Duodenal mucosa (tissue), 2 donors: Measurements from ENCODE around the gene MAP1LC3B2.
A peak's percentile ranks its signal among the peaks of the same experiment; 100 is the strongest.

Experiments
- H3K27ac ChIP-seq: one replicate; pipeline ENCODE4 v1.7.0; 2013; ENCODE audit warnings: low read depth, low read length
- H3K27me3 ChIP-seq, 2 donors: one replicate each; pipeline ENCODE4 v1.7.0; 2013; ENCODE audit warnings: low read length in 2 of 2, control low read depth in 1 of 2; ENCODE audit not compliant: insufficient read depth in 2 of 2, control insufficient read depth in 1 of 2
- H3K36me3 ChIP-seq, 2 donors: one replicate each; pipeline ENCODE4 v1.7.0; 2013; ENCODE audit warnings: low read length in 2 of 2, control low read depth in 1 of 2; ENCODE audit not compliant: insufficient read depth in 2 of 2, control insufficient read depth in 1 of 2
- H3K4me1 ChIP-seq, 2 donors: one replicate each; pipeline ENCODE4 v1.7.0; 2013; ENCODE audit warnings: low read length in 2 of 2, control low read depth in 1 of 2; ENCODE audit not compliant: insufficient read depth in 2 of 2, control insufficient read depth in 1 of 2
- H3K4me3 ChIP-seq, 2 donors: one replicate each; pipeline ENCODE4 v1.7.0; 2013; ENCODE audit warnings: low read length in 2 of 2, low read depth in 1 of 2
- H3K9ac ChIP-seq, 2 donors: one replicate each; pipeline ENCODE4 v1.7.0; 2013; ENCODE audit warnings: low read length in 2 of 2, low read depth in 1 of 2
- H3K9me3 ChIP-seq, 2 donors: one replicate each; pipeline ENCODE4 v1.7.0; 2013; ENCODE audit warnings: low read length in 2 of 2, control low read depth in 1 of 2; ENCODE audit not compliant: control insufficient read depth in 1 of 2

The MAP1LC3B2 gene

DNA sequence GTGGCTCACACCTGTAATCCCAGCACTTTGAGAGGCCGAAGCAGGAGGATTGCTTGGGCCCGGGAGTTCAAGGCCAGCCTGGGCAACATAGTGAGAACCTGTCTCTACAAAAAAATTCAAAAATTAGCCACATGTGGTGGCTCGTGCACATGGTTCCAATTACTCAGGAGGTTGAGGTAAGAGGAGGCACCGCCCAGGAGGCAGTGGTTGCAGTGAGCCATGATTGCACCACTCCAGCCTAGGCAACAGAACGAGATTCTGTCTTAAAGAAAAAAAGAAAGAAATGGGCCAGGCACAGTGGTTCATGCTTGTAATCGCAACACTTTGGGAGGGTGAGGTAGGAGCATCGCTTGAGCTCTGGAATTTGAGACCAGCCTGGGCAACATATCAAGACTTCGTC, 33.5 kb downstream of the MAP1LC3B2 start:
- Histone ChIP-seq H3K36me3 (no peaks in the 10 kb centered on the region), H3K4me1 (peaks cover 11 to 12% of the 10 kb centered on the region in 2 donors), H3K27me3 (no peaks in the 10 kb centered on the region), H3K9ac (no peak overlapping the region), H3K9me3 (no peaks in the 10 kb centered on the region), H3K27ac (no peak overlapping the region), H3K4me3 (no peak overlapping the region)

DNA sequence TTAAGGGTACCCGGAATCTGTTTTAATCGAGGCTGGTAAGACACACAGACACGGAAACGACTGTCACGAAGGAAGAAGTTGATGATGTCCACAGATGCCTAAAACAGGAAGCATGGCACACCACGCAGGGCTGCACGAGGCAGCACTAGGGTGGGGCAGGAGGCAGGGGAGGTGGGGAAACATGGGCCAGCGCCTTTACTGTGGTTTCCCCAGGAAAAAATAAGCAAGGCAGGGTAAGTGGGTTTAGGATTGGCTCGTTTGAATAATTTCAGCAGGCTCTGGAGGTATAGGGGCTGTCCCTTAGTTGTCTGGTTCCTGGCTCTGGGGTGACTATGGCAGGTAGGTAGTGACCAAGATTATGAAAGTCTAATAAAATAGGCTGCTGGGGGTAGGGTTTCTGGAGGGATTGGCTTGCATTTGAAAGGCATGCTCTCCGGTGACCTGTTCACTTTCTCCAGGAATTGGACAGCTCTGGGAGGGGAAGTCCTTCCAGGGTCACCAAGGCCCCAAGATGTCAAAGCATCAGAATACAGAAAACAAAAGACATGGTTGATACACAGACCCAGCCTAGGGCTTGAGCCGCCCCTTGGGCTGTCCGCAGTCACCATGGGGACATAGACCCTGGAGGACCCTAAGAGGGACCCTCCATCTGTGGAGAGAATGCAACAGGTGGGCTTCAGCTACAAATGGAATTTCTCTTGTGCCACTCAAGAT, 35.3 kb downstream of the MAP1LC3B2 start:
- no peak overlapping the region for H3K27ac ChIP-seq
- H3K4me3 ChIP-seq = no peak overlapping the region

GRCh38 chr12:116595186-116595585, 36.0 kb downstream of the MAP1LC3B2 start:
- Histone ChIP-seq H3K9ac (no peak overlapping the region), H3K4me1 (peaks cover 24 to 25% of the 10 kb centered on the region in 2 donors), H3K9me3 (no peaks in the 10 kb centered on the region), H3K27ac (no peak overlapping the region), H3K4me3 (no peak overlapping the region), H3K27me3 (no peaks in the 10 kb centered on the region), H3K36me3 (no peaks in the 10 kb centered on the region)

More for the DNA sequence above, 35.3 kb downstream of the MAP1LC3B2 start:
- H3K9ac ChIP-seq = no peak overlapping the region
- no peaks in the 10 kb centered on the region for H3K27me3 ChIP-seq
- H3K4me1 ChIP-seq = peaks cover 22 to 24% of the 10 kb centered on the region in 2 donors
- H3K9me3 ChIP-seq = no peaks in the 10 kb centered on the region
- H3K36me3 ChIP-seq = no peaks in the 10 kb centered on the region

- H3K27ac ChIP-seq = no peak overlapping the region
- no peaks in the 10 kb centered on the region for H3K36me3 ChIP-seq
- H3K27me3 ChIP-seq = no peaks in the 10 kb centered on the region
- H3K4me3 ChIP-seq = no peak overlapping the region
- H3K4me1 ChIP-seq = peaks cover 24 to 25% of the 10 kb centered on the region in 2 donors
- no peaks in the 10 kb centered on the region for H3K9me3 ChIP-seq
- no peak overlapping the region for H3K9ac ChIP-seq
Measured at GRCh38 chr12:116595672-116596071, 36.5 kb downstream of the MAP1LC3B2 start.

- Histone ChIP-seq H3K9ac (no peak overlapping the region), H3K9me3 (no peaks in the 10 kb centered on the region), H3K4me3 (no peak overlapping the region), H3K36me3 (no peaks in the 10 kb centered on the region), H3K4me1 (peaks cover 13% of the 10 kb centered on the region in 2 donors), H3K27ac (no peak overlapping the region), H3K27me3 (no peaks in the 10 kb centered on the region)
Measured at GRCh38 chr12:116597886-116598285, 38.7 kb downstream of the MAP1LC3B2 start.

- H3K9me3 ChIP-seq = no peaks in the 10 kb centered on the region
- H3K27ac ChIP-seq = no peak overlapping the region
- peaks cover 13% of the 10 kb centered on the region in 2 donors for H3K4me1 ChIP-seq
- H3K9ac ChIP-seq = no peak overlapping the region
- no peaks in the 10 kb centered on the region for H3K36me3 ChIP-seq
- peak overlapping the region in 1 of 2 donors; percentile 62 for H3K4me3 ChIP-seq
- no peaks in the 10 kb centered on the region for H3K27me3 ChIP-seq
Measured at GRCh38 chr12:116598311-116599284, 39.4 kb downstream of the MAP1LC3B2 start.

DNA sequence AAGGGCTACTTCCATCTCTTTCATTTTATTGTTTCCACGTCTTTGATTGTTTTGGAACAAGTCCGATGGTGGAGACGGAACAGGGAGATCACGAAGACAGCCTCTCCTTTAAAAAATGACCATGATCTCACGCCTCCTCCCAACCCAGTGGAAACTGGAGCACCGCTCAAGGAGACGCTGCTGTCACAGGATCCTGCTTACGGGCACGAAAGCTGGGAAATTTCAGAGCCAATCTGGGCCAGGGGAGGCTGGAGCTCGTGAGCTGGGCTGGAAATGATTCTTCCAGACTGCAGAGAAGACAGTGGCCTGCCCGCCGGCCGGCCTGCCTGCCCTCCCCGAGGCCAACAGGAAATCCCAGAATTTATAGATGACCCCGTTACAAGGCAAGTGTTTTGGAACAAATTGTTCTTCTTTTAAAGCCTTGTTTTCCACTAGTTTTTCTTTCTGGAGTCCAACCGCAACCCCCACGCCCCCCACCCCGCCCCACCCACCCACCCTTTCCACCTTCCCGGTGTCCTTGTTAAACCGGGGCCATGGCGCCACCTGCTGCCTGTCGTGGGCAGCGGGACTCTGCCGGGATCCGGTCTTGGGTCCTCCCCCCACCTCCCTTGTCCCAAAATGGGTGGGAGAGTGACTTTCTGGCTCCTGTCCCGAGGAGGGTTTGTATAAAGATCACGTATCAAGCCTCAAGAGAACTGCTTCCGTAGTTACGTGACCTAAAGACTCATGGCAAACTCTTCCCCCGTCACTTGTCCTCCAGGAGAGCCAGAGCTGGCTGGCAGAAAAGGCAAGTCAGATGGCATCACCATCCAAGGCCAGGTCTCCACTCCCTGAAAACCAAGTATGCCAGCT, 40.3 kb downstream of the MAP1LC3B2 start:
- no peaks in the 10 kb centered on the region for H3K27me3 ChIP-seq
- H3K36me3 ChIP-seq = no peaks in the 10 kb centered on the region
- H3K4me1 ChIP-seq = peaks cover 13% of the 10 kb centered on the region in 2 donors
- no peak overlapping the region for H3K27ac ChIP-seq
- peak overlapping the region; percentile 44 to 62 for H3K4me3 ChIP-seq
- peak overlapping the region in 1 of 2 donors; percentile 45 for H3K9ac ChIP-seq
- no peaks in the 10 kb centered on the region for H3K9me3 ChIP-seq

DNA sequence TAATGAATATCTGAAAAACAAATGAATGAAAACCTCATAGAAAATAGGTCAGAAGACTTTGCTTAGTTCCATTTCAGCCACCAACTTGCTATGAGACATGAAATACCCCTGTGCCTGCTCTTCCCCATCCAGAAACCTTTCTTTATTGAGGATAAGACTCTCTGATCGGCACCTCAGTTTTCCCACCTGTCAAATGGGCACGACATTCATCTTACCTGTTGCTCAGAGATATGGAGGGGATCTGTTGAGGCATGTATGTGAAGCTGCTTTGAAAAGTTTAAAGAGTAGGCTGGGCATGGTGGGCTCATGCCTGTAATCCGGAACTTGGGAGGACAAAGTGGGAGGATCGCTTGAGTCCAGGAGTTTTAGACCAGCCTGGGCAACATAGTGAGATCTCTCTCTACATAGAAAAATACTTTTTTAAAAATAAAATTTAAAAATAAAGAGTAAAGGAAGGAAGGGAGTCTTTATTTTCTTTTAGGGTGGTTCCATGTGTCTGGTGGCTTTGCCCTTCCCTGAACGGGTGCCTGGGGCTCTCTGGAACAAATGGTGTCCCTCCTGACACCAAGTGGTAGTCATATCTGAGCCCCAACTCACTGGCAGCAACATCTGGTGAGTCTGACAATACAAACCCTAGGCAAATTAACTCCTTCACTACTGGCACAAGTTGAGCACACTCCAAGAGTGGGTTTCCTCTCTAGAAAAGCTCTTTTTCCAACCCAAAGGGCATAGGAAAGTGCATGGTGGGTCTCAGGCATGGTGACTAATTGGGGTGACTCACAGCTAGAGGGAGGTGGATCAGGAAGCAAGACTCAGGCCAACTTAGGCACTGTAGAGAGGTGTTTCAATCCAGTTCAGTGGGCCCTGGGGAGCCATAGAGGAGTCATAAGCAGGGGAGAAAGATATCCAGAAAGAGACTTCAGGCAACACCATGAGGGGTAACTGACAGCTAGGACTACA, 42.1 kb downstream of the MAP1LC3B2 start:
- no peak overlapping the region for H3K4me3 ChIP-seq
- H3K9ac ChIP-seq = no peak overlapping the region
- peaks cover 13% of the 10 kb centered on the region in 2 donors for H3K4me1 ChIP-seq
- H3K9me3 ChIP-seq = no peaks in the 10 kb centered on the region
- peaks cover 0 to 2% of the 10 kb centered on the region in 2 donors for H3K27me3 ChIP-seq
- H3K27ac ChIP-seq = no peak overlapping the region
- H3K36me3 ChIP-seq = no peaks in the 10 kb centered on the region
